ENCODE measurements around the gene FMNL3. TPM values are rescaled to one million over a fixed set of nuclear protein-coding genes. Genes with fewer than 3 reads are reported as not detected.

FMNL3 gene
- total RNA-seq, 1 experiment from 2014 or later: 11.4 TPM

- Histone ChIP-seq H3K9ac (ENCODE audit: low read length) (no peak overlapping the region), H3K79me2 (ENCODE audit: low read length) (no peaks in the 10 kb centered on the region)
These were observed 108.7 kb downstream of the FMNL3 start for GRCh38 chr12:49598527-49598926.

GRCh38 chr12:49588721-49589516 is 118.3 kb downstream of the FMNL3 start:
- Histone ChIP-seq H3K79me2 (ENCODE audit: low read length) (no peaks in the 10 kb centered on the region), H4K20me1 (ENCODE audit: insufficient read depth, low read depth, low read length) (no peaks in the 10 kb centered on the region), H3K9me3 (ENCODE audit: low read length) (no peaks in the 10 kb centered on the region; the same call in 1 of the 2 replicates), H3K4me1 (ENCODE audit: low read length) (peaks cover 8% of the 10 kb centered on the region), H3K9me2 (replicated peaks; ENCODE audit: insufficient read depth, low read length) (no peaks in the 10 kb centered on the region), H3K27me3 (ENCODE audit: low read length) (no peaks in the 10 kb centered on the region), H3K27ac (ENCODE audit: low read length) (no peak overlapping the region), H3K4me2 (ENCODE audit: low read depth, low read length, poor library complexity, severe bottlenecking) (no peak overlapping the region), H3K4me3 (ENCODE audit: low read length) (no peak overlapping the region), H3K9ac (ENCODE audit: low read length) (no peak overlapping the region), H2AFZ (ENCODE audit: low read length) (no peak overlapping the region), H3K36me3 (ENCODE audit: insufficient read depth, low read length) (peaks cover 11% of the 10 kb centered on the region)
- no peak for DNase-seq

More at GRCh38 chr12:49598527-49598926, 108.7 kb downstream of the FMNL3 start:
- no peaks in the 10 kb centered on the region for H3K27me3 ChIP-seq (ENCODE audit: low read length)
- H3K9me3 ChIP-seq (ENCODE audit: low read length): no peaks in the 10 kb centered on the region
- no peaks in the 10 kb centered on the region for H3K9me2 ChIP-seq (replicated peaks; ENCODE audit: insufficient read depth, low read length)
- H3K4me1 ChIP-seq (ENCODE audit: low read length): peaks cover 37% of the 10 kb centered on the region
- no peaks in the 10 kb centered on the region; the same call in 1 of the 2 replicates for H3K36me3 ChIP-seq (ENCODE audit: insufficient read depth, low read length)
- no peak overlapping the region for H3K27ac ChIP-seq (ENCODE audit: low read length)
- H3K4me2 ChIP-seq (ENCODE audit: low read depth, low read length, poor library complexity, severe bottlenecking): no peak overlapping the region
- DNase-seq: no peak
- no peak overlapping the region for H3K4me3 ChIP-seq (ENCODE audit: low read length)
- H4K20me1 ChIP-seq (ENCODE audit: insufficient read depth, low read depth, low read length): no peaks in the 10 kb centered on the region
- H2AFZ ChIP-seq (ENCODE audit: low read length): no peak overlapping the region

GRCh38 chr12:49588281-49588680 is 118.9 kb downstream of the FMNL3 start:
- H3K9ac ChIP-seq (ENCODE audit: low read length): no peak overlapping the region
- peaks cover 1% of the 10 kb centered on the region for H3K4me1 ChIP-seq (ENCODE audit: low read length)
- peaks cover 11% of the 10 kb centered on the region for H3K36me3 ChIP-seq (ENCODE audit: insufficient read depth, low read length)
- no peaks in the 10 kb centered on the region for H4K20me1 ChIP-seq (ENCODE audit: insufficient read depth, low read depth, low read length)
- no peak for DNase-seq
- H3K9me3 ChIP-seq (ENCODE audit: low read length): no peaks in the 10 kb centered on the region; the same call in 1 of the 2 replicates
- H2AFZ ChIP-seq (ENCODE audit: low read length): no peak overlapping the region
- H3K9me2 ChIP-seq (replicated peaks; ENCODE audit: insufficient read depth, low read length): no peaks in the 10 kb centered on the region
- no peaks in the 10 kb centered on the region for H3K79me2 ChIP-seq (ENCODE audit: low read length)
- no peak overlapping the region for H3K4me3 ChIP-seq (ENCODE audit: low read length)
- no peaks in the 10 kb centered on the region for H3K27me3 ChIP-seq (ENCODE audit: low read length)
- H3K27ac ChIP-seq (ENCODE audit: low read length): no peak overlapping the region
- no peak overlapping the region for H3K4me2 ChIP-seq (ENCODE audit: low read depth, low read length, poor library complexity, severe bottlenecking)

- H3K9ac ChIP-seq (ENCODE audit: low read length): no peak overlapping the region
- no peaks in the 10 kb centered on the region for H3K79me2 ChIP-seq (ENCODE audit: low read length)
- H3K9me3 ChIP-seq (ENCODE audit: low read length): no peaks in the 10 kb centered on the region; the same call in 1 of the 2 replicates
- H3K27ac ChIP-seq (ENCODE audit: low read length): no peak overlapping the region
- H4K20me1 ChIP-seq (ENCODE audit: insufficient read depth, low read depth, low read length): no peaks in the 10 kb centered on the region
- DNase-seq: no peak
- no peaks in the 10 kb centered on the region for H3K27me3 ChIP-seq (ENCODE audit: low read length)
- H3K4me3 ChIP-seq (ENCODE audit: low read length): no peak overlapping the region
- no peak overlapping the region for H2AFZ ChIP-seq (ENCODE audit: low read length)
- H3K4me1 ChIP-seq (ENCODE audit: low read length): no peaks in the 10 kb centered on the region
- H3K36me3 ChIP-seq (ENCODE audit: insufficient read depth, low read length): peaks cover 11% of the 10 kb centered on the region
- H3K4me2 ChIP-seq (ENCODE audit: low read depth, low read length, poor library complexity, severe bottlenecking): no peak overlapping the region
- H3K9me2 ChIP-seq (replicated peaks; ENCODE audit: insufficient read depth, low read length): no peaks in the 10 kb centered on the region
These were observed 119.9 kb downstream of the FMNL3 start for GRCh38 chr12:49587174-49587908.

Small RNA genes lying within 50 kb of the gene (small RNA-seq; reads per million reads assigned to genes)
- gene AC020612.2 (not detected), gene HIGD1AP9 (not detected), gene POLR2KP1 (not detected), gene RNU6-834P (not detected)

Other genes starting within 250 kb of the FMNL3 start
- gene KCNH3, start 168.4 kb downstream of the FMNL3 start, total RNA-seq (2014; rRNA removed; shearing (Covaris generic); ENCODE audit: low replicate concordance): not detected in 2 replicates
- 28.6 and 51.8 TPM in 2 replicates for gene MCRS1, start 139.3 kb downstream of the FMNL3 start, total RNA-seq (2014; rRNA removed; shearing (Covaris generic); ENCODE audit: low replicate concordance)
- 1.1 TPM in 1 of 2 replicates, not detected in the other for gene FAM186B, start 101.8 kb downstream of the FMNL3 start, total RNA-seq (2014; rRNA removed; shearing (Covaris generic); ENCODE audit: low replicate concordance)
- 5.0 and 14.1 TPM in 2 replicates for gene PRPF40B, start 83.8 kb downstream of the FMNL3 start, total RNA-seq (2014; rRNA removed; shearing (Covaris generic); ENCODE audit: low replicate concordance)
- gene TMBIM6, start 34.2 kb upstream of the FMNL3 start, total RNA-seq (2014; rRNA removed; shearing (Covaris generic); ENCODE audit: low replicate concordance): 180 and 386 TPM in 2 replicates
- 17.3 and 25.2 TPM in 2 replicates for gene NCKAP5L, start 121.0 kb upstream of the FMNL3 start, total RNA-seq (2014; rRNA removed; shearing (Covaris generic); ENCODE audit: low replicate concordance)
- 5.8 and 10.2 TPM in 2 replicates for gene BCDIN3D, start 135.7 kb upstream of the FMNL3 start, total RNA-seq (2014; rRNA removed; shearing (Covaris generic); ENCODE audit: low replicate concordance)
- gene FAIM2, start 196.5 kb upstream of the FMNL3 start, total RNA-seq (2014; rRNA removed; shearing (Covaris generic); ENCODE audit: low replicate concordance): 27.4 and 49.8 TPM in 2 replicates
- 0.07 and 0.63 TPM in 2 replicates for gene AQP2, start 243.3 kb upstream of the FMNL3 start, total RNA-seq (2014; rRNA removed; shearing (Covaris generic); ENCODE audit: low replicate concordance)

Measured in Karpas-422 (cell line).